ENCODE results near the gene UBC. TPM values are rescaled to one million over a fixed set of nuclear protein-coding genes. Genes with fewer than 3 reads are reported as not detected.

UBC gene
- total RNA-seq, 1 donor from 2014 or later = 847 TPM

- Mint-ChIP-seq H3K27ac (no peak overlapping the region), H3K36me3 (ENCODE audit: low read depth) (no peaks in the 10 kb centered on the region), H3K4me3 (no peak overlapping the region), H3K9me3 (no peaks in the 10 kb centered on the region), H3K4me1 (peaks cover 21% of the 10 kb centered on the region), H3K27me3 (no peaks in the 10 kb centered on the region)
- CTCF ChIA-PET = no interaction called here
- intact Hi-C loops (cut with micrococcal nuclease) = no loop called here
- DNase-seq = no peak
- no peak for ATAC-seq (ENCODE audit: low read depth)
- POLR2A ChIA-PET = no interaction called here
- TF ChIP-seq CTCF (IDR thresholded peaks at IDR 0.05) = no peak
Observed at GRCh38 chr12:124871297-124871696, 43.2 kb downstream of the UBC start.

- intact Hi-C loops (cut with micrococcal nuclease) = no loop called here
- POLR2A ChIA-PET = no interaction called here
- Mint-ChIP-seq H3K27ac (no peak overlapping the region), H3K36me3 (ENCODE audit: low read depth) (no peaks in the 10 kb centered on the region), H3K9me3 (no peaks in the 10 kb centered on the region), H3K4me3 (no peak overlapping the region), H3K4me1 (peaks cover 24% of the 10 kb centered on the region), H3K27me3 (no peaks in the 10 kb centered on the region)
- no peak for DNase-seq
- no peak for TF ChIP-seq CTCF (IDR thresholded peaks at IDR 0.05)
- ATAC-seq (ENCODE audit: low read depth) = no peak
- CTCF ChIA-PET = no interaction called here
Observed at GRCh38 chr12:124870515-124870914, 43.9 kb downstream of the UBC start.

GRCh38 chr12:124869059-124869665, 45.3 kb downstream of the UBC start:
- Mint-ChIP-seq H3K4me3 (peak overlapping the region; percentile 64), H3K4me1 (peaks cover 32% of the 10 kb centered on the region), H3K36me3 (ENCODE audit: low read depth) (no peaks in the 10 kb centered on the region), H3K27me3 (no peaks in the 10 kb centered on the region), H3K9me3 (no peaks in the 10 kb centered on the region), H3K27ac (peak overlapping the region; percentile 43)
- POLR2A ChIA-PET = interaction anchor here (0.6 to 1.2 kb wide), 5 partner anchors 9 to 302 kb away, joined by 3 to 5 read pairs (median 3); no protein-coding TSS in a partner anchor
- CTCF ChIA-PET = interaction anchor here (1.5 kb wide), 1 partner anchor 16 kb away, joined by 3 read pairs; no protein-coding TSS in a partner anchor
- no peak for TF ChIP-seq CTCF (IDR thresholded peaks at IDR 0.05)
- intact Hi-C loops (cut with micrococcal nuclease) = loop anchor here (10.0 kb wide), 1 partner anchor 304 kb away; the partner anchor contains the start of gene NCOR2
- DNase-seq = no peak
- peak; percentile 72 for ATAC-seq (ENCODE audit: low read depth)

GRCh38 chr12:124868252-124869058, 46.0 kb downstream of the UBC start:
- CTCF ChIA-PET = interaction anchor here (1.5 kb wide), 1 partner anchor 16 kb away, joined by 3 read pairs; no protein-coding TSS in a partner anchor

More at GRCh38 chr12:124868252-124869058, 46.0 kb downstream of the UBC start:
- intact Hi-C loops (cut with micrococcal nuclease) = loop anchor here (10.0 kb wide), 1 partner anchor 304 kb away; the partner anchor contains the start of gene NCOR2
- peak overlapping the region; percentile 43 for H3K27ac Mint-ChIP-seq
- DNase-seq = no peak
- H3K4me3 Mint-ChIP-seq = peak overlapping the region; percentile 64
- peaks cover 33% of the 10 kb centered on the region for H3K4me1 Mint-ChIP-seq
- no peak for ATAC-seq (ENCODE audit: low read depth)
- no peaks in the 10 kb centered on the region for H3K9me3 Mint-ChIP-seq
- TF ChIP-seq CTCF (IDR thresholded peaks at IDR 0.05) = no peak
- no peaks in the 10 kb centered on the region for H3K36me3 Mint-ChIP-seq (ENCODE audit: low read depth)
- POLR2A ChIA-PET = interaction anchor here (0.6 to 1.2 kb wide), 5 partner anchors 9 to 301 kb away, joined by 3 to 5 read pairs (median 5); no protein-coding TSS in a partner anchor
- no peaks in the 10 kb centered on the region for H3K27me3 Mint-ChIP-seq

All from activated B cell treated with CpG ODN at 0.5 μM for 24 hours (primary cell).